ENCODE results near the gene RGS19. TPM values are rescaled to one million over a fixed set of nuclear protein-coding genes. Genes with fewer than 3 reads are reported as not detected.

RGS19 gene
- total and polyA plus RNA-seq, 2 donors from 2014 or later: 6.8 to 20.2 TPM

- TF ChIP-seq CTCF (IDR thresholded peaks at IDR 0.05; ENCODE audit: borderline replicate concordance, extremely low read depth, insufficient read depth): no peak
- Histone ChIP-seq H3K27me3 (ENCODE audit: control insufficient read depth, insufficient read depth, low read length) (no peaks in the 10 kb centered on the region), H3K9me3 (ENCODE audit: control insufficient read depth in 2 of 3, insufficient read depth in 1 of 3, low read length in 3 of 3) (no peaks in the 10 kb centered on the region), H3K4me1 (ENCODE audit: control insufficient read depth in 2 of 3, insufficient read depth in 2 of 3, low read depth in 1 of 3, low read length in 3 of 3) (peaks cover 0 to 24% (median 0%) of the 10 kb centered on the region in 3 donors), H3K36me3 (ENCODE audit: control insufficient read depth in 2 of 3, insufficient read depth in 3 of 3, low read length in 3 of 3) (no peaks in the 10 kb centered on the region), H3K9ac (ENCODE audit: low read length in 3 of 3) (no peak overlapping the region), H3K4me3 (ENCODE audit: low read length in 3 of 3) (no peak overlapping the region), H3K27ac (ENCODE audit: low read depth in 2 of 2, low read length in 2 of 2) (peak overlapping the region; percentile 69 to 76)
- intact Hi-C loops (cut with DNase I): loop anchor here (5.0 kb wide), 1 partner anchor 433 kb away; no protein-coding TSS in a partner anchor
- DNase-seq (no peak), FAIRE-seq (no peak)
Measured at GRCh38 chr20:64055396-64055892, 23.9 kb downstream of the RGS19 start.

DNA sequence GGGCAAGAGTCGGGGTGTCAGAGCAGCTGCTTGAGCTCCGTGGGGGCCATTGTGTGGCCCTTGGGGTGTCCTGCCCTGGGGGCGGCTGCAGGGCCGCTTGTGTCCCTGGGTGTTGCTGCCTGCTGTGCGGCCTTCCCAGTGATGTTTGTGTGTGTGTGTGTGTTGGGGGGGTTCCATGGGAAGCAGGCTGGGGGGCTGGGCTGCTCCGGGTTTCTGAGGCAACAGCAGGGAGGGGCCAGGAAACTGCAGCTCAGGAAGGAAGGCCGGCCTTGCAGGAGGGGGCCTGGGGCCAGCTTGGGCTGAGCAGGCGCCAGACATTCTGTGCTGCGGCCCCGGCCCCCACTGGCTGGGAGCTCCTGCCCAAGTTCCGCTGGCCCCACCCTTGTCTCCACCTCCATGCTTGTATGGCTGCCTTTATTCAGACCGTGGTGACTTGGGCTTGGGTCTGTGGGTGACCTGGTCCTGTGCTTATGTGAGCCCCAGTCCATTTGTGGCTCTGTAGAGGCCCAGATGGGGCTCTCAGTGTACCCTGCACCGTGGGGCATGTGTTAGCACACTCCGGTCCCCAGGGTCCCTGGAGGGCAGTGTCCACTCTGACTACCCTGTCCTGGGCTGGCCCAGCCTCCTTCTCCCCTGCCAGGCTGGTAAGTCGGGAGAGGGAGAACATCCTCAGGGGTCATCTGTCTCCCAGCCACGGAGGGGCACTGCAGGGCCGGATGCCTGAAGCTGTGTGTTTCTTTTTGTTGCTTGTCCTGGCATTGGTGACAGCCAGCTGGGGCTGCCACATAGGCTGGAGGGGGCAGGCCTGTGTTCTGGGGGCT, 25.3 kb downstream of the RGS19 start:
- intact Hi-C loops (cut with DNase I): no loop called here
- Histone ChIP-seq H3K27me3 (ENCODE audit: control insufficient read depth, insufficient read depth, low read length) (peaks cover 4% of the 10 kb centered on the region), H3K27ac (ENCODE audit: low read depth in 2 of 2, low read length in 2 of 2) (peak overlapping the region; percentile 54 to 89), H3K9me3 (ENCODE audit: control insufficient read depth in 2 of 3, insufficient read depth in 1 of 3, low read length in 3 of 3) (no peaks in the 10 kb centered on the region), H3K4me3 (ENCODE audit: low read length in 3 of 3) (no peak overlapping the region), H3K9ac (ENCODE audit: low read length in 3 of 3) (peak overlapping the region in 1 of 3 donors; percentile 12), H3K4me1 (ENCODE audit: control insufficient read depth in 2 of 3, insufficient read depth in 2 of 3, low read depth in 1 of 3, low read length in 3 of 3) (peaks cover 0 to 24% (median 0%) of the 10 kb centered on the region in 3 donors), H3K36me3 (ENCODE audit: control insufficient read depth in 2 of 3, insufficient read depth in 3 of 3, low read length in 3 of 3) (no peaks in the 10 kb centered on the region)
- DNase-seq (peak in 3 of 5 donors; percentile 62 to 92 (median 86)), FAIRE-seq (no peak)
- TF ChIP-seq CTCF (IDR thresholded peaks at IDR 0.05; ENCODE audit: borderline replicate concordance, extremely low read depth, insufficient read depth): no peak

- FAIRE-seq (no peak), DNase-seq (no peak)
- Histone ChIP-seq H3K27me3 (ENCODE audit: control insufficient read depth, insufficient read depth, low read length) (peaks cover 4% of the 10 kb centered on the region), H3K9me3 (ENCODE audit: control insufficient read depth in 2 of 3, insufficient read depth in 1 of 3, low read length in 3 of 3) (no peaks in the 10 kb centered on the region), H3K9ac (ENCODE audit: low read length in 3 of 3) (peak overlapping the region in 1 of 3 donors; percentile 12), H3K27ac (ENCODE audit: low read depth in 2 of 2, low read length in 2 of 2) (peak overlapping the region in 1 of 2 donors; percentile 57), H3K4me1 (ENCODE audit: control insufficient read depth in 2 of 3, insufficient read depth in 2 of 3, low read depth in 1 of 3, low read length in 3 of 3) (peaks cover 0 to 24% (median 0%) of the 10 kb centered on the region in 3 donors), H3K4me3 (ENCODE audit: low read length in 3 of 3) (no peak overlapping the region), H3K36me3 (ENCODE audit: control insufficient read depth in 2 of 3, insufficient read depth in 3 of 3, low read length in 3 of 3) (no peaks in the 10 kb centered on the region)
- TF ChIP-seq CTCF (IDR thresholded peaks at IDR 0.05; ENCODE audit: borderline replicate concordance, extremely low read depth, insufficient read depth): no peak
- intact Hi-C loops (cut with DNase I): no loop called here
Measured at GRCh38 chr20:64052987-64053840, 26.1 kb downstream of the RGS19 start.
